ENCODE measurements around the gene OR4N2.
A peak's percentile ranks its signal among the peaks of the same experiment; 100 is the strongest.
"Not testable (repeated sequence)": the region's sequence is repeated elsewhere in the genome, so short reads cannot be mapped to it uniquely, and the experiment has no call there.

OR4N2 gene

GRCh38 chr14:19838433-19838832 is 34.9 kb downstream of the OR4N2 start:
- FAIRE-seq = no peak

GRCh38 chr14:19851365-19851764 is 47.8 kb downstream of the OR4N2 start:
- FAIRE-seq = no peak

- not testable (repeated sequence) for FAIRE-seq
Measured at GRCh38 chr14:19866061-19866669, 62.6 kb downstream of the OR4N2 start.

DNA sequence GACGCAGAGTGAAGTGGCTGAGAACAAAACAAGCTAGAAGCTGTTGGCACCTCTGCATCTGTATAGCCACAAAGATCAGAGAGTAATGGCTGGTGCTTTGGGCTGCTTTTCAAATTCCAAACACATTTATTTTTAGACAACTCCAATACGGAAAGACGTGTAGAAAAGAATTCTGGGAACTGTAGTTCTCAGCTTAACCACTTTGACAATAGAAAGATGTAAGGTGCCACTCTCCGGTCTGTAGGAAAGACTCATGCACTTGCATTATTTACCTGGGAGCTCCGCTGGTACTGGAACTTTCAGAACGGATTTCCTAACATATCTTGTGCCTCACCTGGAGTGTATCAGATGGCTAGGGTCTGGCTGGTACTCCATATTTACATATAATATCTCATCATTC is 69.6 kb downstream of the OR4N2 start:
- FAIRE-seq = no peak

DNA sequence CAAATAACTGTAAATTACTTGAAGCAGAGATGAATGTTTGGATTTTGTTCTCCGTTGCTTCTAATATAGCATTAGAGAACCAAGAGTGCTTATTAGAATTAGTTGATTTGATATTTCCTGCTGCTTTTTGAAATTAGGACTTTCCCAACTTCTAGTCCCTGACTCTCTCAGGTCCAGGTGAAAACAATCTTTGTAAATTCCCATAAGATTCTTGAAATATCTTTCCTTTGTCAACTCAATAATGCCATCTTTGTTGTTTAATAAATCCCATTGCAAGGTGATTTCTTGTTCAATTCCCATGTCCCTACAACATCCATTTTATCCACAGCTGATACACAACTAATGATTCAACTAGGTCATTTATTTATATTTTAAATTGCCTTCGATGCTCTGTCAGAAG is 71.3 kb downstream of the OR4N2 start, which contains the start of gene OR4K2:
TSS of gene OR4K2 (plus strand) at position 301 of the 400 bp plus-strand sequence. CDS start 1,126 bp downstream, outside the sequence.
- FAIRE-seq = no peak

DNA sequence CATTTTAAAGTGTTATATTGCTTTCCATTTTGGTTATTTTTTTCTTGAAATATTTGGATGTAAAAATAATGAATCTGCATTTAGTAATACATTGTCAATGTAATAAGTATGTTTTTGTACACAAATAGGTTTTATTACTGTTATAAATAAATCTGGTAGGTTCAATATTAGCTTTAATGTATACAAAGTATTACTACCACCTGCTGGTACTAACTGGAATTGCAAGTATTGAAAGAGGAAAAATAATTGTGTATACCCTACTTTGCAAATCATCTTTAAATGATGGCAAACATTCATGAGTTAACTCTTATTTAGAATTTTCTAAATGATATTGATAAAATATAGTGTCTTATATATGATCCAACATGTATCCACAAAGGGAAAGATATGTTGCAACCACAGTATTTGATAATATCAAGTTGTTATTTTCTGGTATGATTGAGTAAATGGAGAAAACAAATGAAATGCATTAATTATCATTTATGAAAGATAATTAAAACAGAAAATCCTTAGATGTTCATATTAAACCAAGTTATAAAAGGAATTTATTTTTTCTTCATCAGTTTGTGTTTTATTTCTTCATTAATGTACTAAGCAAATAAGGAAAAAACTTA is 74.6 kb downstream of the OR4N2 start:
- peak; percentile 94 for FAIRE-seq

Measured in A204.1 (cell line).